ENCODE data around the gene ZNF45.

The ZNF45 gene

DNA sequence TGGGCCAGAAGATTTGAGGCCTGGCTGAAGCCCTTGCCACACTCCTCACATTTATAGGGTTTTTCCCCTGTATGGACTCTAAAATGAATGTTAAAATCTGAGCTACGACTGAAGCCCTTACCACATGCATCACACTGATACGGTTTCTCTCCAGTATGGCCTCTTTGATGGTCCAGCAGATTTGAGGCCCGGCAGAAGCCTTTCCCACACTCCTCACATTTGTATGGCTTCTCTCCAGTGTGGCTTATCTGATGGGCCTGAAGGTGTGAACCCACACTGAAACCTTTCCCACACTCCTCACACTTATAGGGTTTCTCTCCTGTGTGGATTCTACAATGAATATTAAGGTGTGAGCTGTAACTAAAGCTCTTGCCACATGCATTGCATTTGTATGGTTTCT lies 21.0 kb downstream of the ZNF45 start:
- TF ChIP-seq, protein P1, sequence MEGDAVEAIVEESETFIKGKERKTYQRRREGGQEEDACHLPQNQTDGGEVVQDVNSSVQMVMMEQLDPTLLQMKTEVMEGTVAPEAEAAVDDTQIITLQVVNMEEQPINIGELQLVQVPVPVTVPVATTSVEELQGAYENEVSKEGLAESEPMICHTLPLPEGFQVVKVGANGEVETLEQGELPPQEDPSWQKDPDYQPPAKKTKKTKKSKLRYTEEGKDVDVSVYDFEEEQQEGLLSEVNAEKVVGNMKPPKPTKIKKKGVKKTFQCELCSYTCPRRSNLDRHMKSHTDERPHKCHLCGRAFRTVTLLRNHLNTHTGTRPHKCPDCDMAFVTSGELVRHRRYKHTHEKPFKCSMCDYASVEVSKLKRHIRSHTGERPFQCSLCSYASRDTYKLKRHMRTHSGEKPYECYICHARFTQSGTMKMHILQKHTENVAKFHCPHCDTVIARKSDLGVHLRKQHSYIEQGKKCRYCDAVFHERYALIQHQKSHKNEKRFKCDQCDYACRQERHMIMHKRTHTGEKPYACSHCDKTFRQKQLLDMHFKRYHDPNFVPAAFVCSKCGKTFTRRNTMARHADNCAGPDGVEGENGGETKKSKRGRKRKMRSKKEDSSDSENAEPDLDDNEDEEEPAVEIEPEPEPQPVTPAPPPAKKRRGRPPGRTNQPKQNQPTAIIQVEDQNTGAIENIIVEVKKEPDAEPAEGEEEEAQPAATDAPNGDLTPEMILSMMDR (IDR thresholded peaks at IDR 0.05; ENCODE audit: borderline replicate concordance, control extremely low read depth, extremely low read depth, insufficient read depth, missing control alignments): no peak
- no peak for DNase-seq (ENCODE audit: low spot score)
- in situ Hi-C loops (cut with MboI; ENCODE audit: low sequenced_read_pairs, unreplicated experiment): no loop called here

DNA sequence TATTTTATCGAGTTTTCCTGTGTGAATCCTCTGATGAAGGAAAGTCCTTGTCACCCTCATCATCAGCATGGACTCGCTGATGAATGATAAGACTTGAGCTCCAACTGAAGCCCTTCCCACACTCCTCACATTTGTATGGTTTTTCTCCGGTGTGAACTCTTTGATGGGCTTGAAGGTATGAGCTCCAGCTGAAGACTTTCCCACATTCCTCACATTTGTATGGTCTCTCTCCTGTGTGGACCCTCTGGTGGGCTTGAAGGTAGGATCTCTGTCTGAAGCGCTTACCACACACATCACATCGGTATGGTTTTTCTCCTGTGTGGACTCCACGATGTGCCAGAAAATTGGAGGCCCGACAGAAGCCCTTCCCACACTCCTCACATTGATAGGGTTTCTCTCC lies 21.7 kb downstream of the ZNF45 start:
- TF ChIP-seq, protein P1 (IDR thresholded peaks at IDR 0.05; ENCODE audit: borderline replicate concordance, control extremely low read depth, extremely low read depth, insufficient read depth, missing control alignments): no peak
- in situ Hi-C loops (cut with MboI; ENCODE audit: low sequenced_read_pairs, unreplicated experiment): no loop called here
- DNase-seq (ENCODE audit: low spot score): no peak

DNA sequence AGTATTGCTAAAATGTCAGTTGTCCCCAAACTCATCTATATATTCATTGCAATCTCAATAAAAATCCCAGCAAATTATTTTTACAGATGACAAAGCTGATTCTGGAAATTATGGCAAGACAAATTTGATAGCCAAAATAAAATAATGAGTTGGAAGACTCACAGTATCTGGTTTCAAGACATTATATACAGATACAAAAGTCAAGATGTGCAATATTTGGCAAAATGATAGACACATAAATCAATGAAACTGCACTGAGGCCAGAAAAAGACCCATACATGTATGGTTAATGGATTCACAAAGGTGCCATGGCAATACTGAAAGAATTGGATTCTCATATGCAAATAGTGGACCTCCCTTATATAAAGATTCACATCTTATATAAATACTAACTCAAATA lies 24.2 kb downstream of the ZNF45 start:
- TF ChIP-seq, protein P1 (IDR thresholded peaks at IDR 0.05; ENCODE audit: borderline replicate concordance, control extremely low read depth, extremely low read depth, insufficient read depth, missing control alignments): no peak
- in situ Hi-C loops (cut with MboI; ENCODE audit: low sequenced_read_pairs, unreplicated experiment): no loop called here
- no peak for DNase-seq (ENCODE audit: low spot score)

GRCh38 chr19:43908659-43909058 lies 26.4 kb downstream of the ZNF45 start:
- TF ChIP-seq, protein P1 (IDR thresholded peaks at IDR 0.05; ENCODE audit: borderline replicate concordance, control extremely low read depth, extremely low read depth, insufficient read depth, missing control alignments): no peak
- in situ Hi-C loops (cut with MboI; ENCODE audit: low sequenced_read_pairs, unreplicated experiment): no loop called here

DNA sequence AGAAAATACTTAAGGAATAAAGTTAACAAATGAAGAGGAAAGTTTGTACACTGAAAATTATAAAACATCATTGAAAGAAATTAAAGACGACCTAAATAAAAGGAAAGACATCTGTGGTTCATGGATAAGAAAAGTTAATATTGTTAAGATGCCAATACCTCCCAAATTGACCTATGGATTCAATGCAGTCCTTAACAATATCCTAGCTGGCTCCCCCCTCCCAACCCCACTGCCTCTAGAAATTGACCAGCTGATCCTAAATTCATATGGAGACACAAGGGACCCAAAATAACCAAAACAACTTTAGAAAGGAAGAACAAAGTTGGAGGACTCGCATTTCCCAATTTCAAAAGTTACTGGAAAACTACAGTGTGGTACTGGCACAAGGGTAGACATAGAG lies 28.3 kb downstream of the ZNF45 start:
- in situ Hi-C loops (cut with MboI; ENCODE audit: low sequenced_read_pairs, unreplicated experiment): no loop called here
- no peak for DNase-seq (ENCODE audit: low spot score)
- TF ChIP-seq, protein P1 (IDR thresholded peaks at IDR 0.05; ENCODE audit: borderline replicate concordance, control extremely low read depth, extremely low read depth, insufficient read depth, missing control alignments): no peak

More at GRCh38 chr19:43908659-43909058, 26.4 kb downstream of the ZNF45 start:
- no peak for DNase-seq (ENCODE audit: low spot score)

GRCh38 chr19:43905897-43906296 lies 29.2 kb downstream of the ZNF45 start:
- TF ChIP-seq, protein P1 (IDR thresholded peaks at IDR 0.05; ENCODE audit: borderline replicate concordance, control extremely low read depth, extremely low read depth, insufficient read depth, missing control alignments): no peak
- no peak for DNase-seq (ENCODE audit: low spot score)
- in situ Hi-C loops (cut with MboI; ENCODE audit: low sequenced_read_pairs, unreplicated experiment): no loop called here

- TF ChIP-seq, protein P1 (IDR thresholded peaks at IDR 0.05; ENCODE audit: borderline replicate concordance, control extremely low read depth, extremely low read depth, insufficient read depth, missing control alignments): no peak
- in situ Hi-C loops (cut with MboI; ENCODE audit: low sequenced_read_pairs, unreplicated experiment): no loop called here
- DNase-seq (ENCODE audit: low spot score): no peak
Observed at GRCh38 chr19:43902399-43902798, 32.7 kb downstream of the ZNF45 start.
